SKM-1 (cell line): ENCODE measurements around the gene TSPAN11.
"Not testable (repeated sequence)": the region's sequence is repeated elsewhere in the genome, so short reads cannot be mapped to it uniquely, and the experiment has no call there.

Experiments
- DNase-seq: peaks from one replicate; lab custom pipeline; 2025; ENCODE audit not compliant: unreplicated experiment; lab: John Stamatoyannopoulos, UW

Gene TSPAN11

GRCh38 chr12:31000751-31001150 is 74.2 kb downstream of the TSPAN11 start:
- DNase-seq = no peak

GRCh38 chr12:31001581-31002360 is 75.2 kb downstream of the TSPAN11 start:
- no peak for DNase-seq

GRCh38 chr12:31002361-31002725 is 75.8 kb downstream of the TSPAN11 start:
- no peak for DNase-seq

- no peak for DNase-seq
Measured at GRCh38 chr12:31002999-31003398, 76.5 kb downstream of the TSPAN11 start.

- no peak for DNase-seq
Measured at GRCh38 chr12:31003861-31004640, 77.5 kb downstream of the TSPAN11 start.

GRCh38 chr12:31004666-31005065 is 78.1 kb downstream of the TSPAN11 start:
- DNase-seq = no peak

GRCh38 chr12:31005256-31005943 is 78.9 kb downstream of the TSPAN11 start:
- DNase-seq = no peak

- no peak for DNase-seq
Measured at GRCh38 chr12:31005944-31006361, 79.4 kb downstream of the TSPAN11 start.

- DNase-seq = no peak
Measured at GRCh38 chr12:31006416-31007152, 80.0 kb downstream of the TSPAN11 start.

GRCh38 chr12:31007153-31007495 is 80.6 kb downstream of the TSPAN11 start:
- no peak for DNase-seq

GRCh38 chr12:31007636-31008175 is 81.2 kb downstream of the TSPAN11 start:
- DNase-seq = no peak

- DNase-seq = no peak
Measured at GRCh38 chr12:31008241-31008761, 81.8 kb downstream of the TSPAN11 start.

GRCh38 chr12:31008961-31009840 is 82.7 kb downstream of the TSPAN11 start:
- DNase-seq = no peak

GRCh38 chr12:31009976-31010375 is 83.4 kb downstream of the TSPAN11 start:
- DNase-seq = no peak

GRCh38 chr12:31011336-31011735 is 84.8 kb downstream of the TSPAN11 start:
- no peak for DNase-seq

- no peak for DNase-seq
Measured at GRCh38 chr12:31011746-31012566, 85.4 kb downstream of the TSPAN11 start.

- not testable (repeated sequence) for DNase-seq
Measured at GRCh38 chr12:31012567-31012891, 86.0 kb downstream of the TSPAN11 start.

GRCh38 chr12:31015215-31015614 is 88.7 kb downstream of the TSPAN11 start:
- no peak for DNase-seq

GRCh38 chr12:31016057-31016456 is 89.5 kb downstream of the TSPAN11 start:
- DNase-seq = no peak
